Osteoblast (primary cell): ENCODE measurements around the gene SAMD10. TPM values are rescaled to one million over a fixed set of nuclear protein-coding genes. Genes with fewer than 3 reads are reported as not detected.

Source experiments
- DNase-seq: peaks from one replicate; pipeline ENCODE4 v3.0.0; 2011; ENCODE audit warnings: low spot score, mixed read lengths; ENCODE audit not compliant: insufficient read length; ENCODE audit errors: missing footprints
- H2AFZ ChIP-seq: 2 replicates; pipeline ENCODE4 v1.6.0; 2011; ENCODE audit warnings: mild to moderate bottlenecking, low read length
- H3K27ac ChIP-seq: 2 replicates; pipeline ENCODE4 v1.5.1; 2011; ENCODE audit warnings: mild to moderate bottlenecking, low read depth, low read length, moderate library complexity
- H3K27me3 ChIP-seq: 2 replicates; pipeline ENCODE4 v1.6.0; 2012; ENCODE audit warnings: mild to moderate bottlenecking, control low read depth, inconsistent platforms, low read length, moderate library complexity; ENCODE audit not compliant: insufficient read depth
- H3K36me3 ChIP-seq: 2 replicates; pipeline ENCODE4 v1.5.1; 2011; ENCODE audit warnings: mild to moderate bottlenecking, low read length, control low read depth, moderate library complexity; ENCODE audit not compliant: insufficient read depth
- H3K4me1 ChIP-seq: 2 replicates; pipeline ENCODE4 v1.5.1; 2011; ENCODE audit warnings: mild to moderate bottlenecking, low read length, control low read depth, moderate library complexity; ENCODE audit not compliant: insufficient read depth
- H3K4me2 ChIP-seq: 2 replicates; pipeline ENCODE4 v1.6.0; 2011; ENCODE audit warnings: mild to moderate bottlenecking, low read length; ENCODE audit not compliant: insufficient read depth
- H3K4me3 ChIP-seq: fragments of 200-600 bp; sonication (generic); 3 replicates; pipeline ENCODE4 v1.5.1; 2012; ENCODE audit warnings: mild to moderate bottlenecking, low read length, inconsistent platforms; ENCODE audit not compliant: insufficient read depth
- H3K79me2 ChIP-seq: 2 replicates; pipeline ENCODE4 v1.6.0; 2012; ENCODE audit warnings: mild to moderate bottlenecking, low read length, control low read depth, inconsistent platforms; ENCODE audit not compliant: insufficient read depth
- H3K9me3 ChIP-seq: 2 replicates; pipeline ENCODE4 v1.5.1; 2011; ENCODE audit warnings: low read depth, low read length, control low read depth
- H4K20me1 ChIP-seq: 2 replicates; pipeline ENCODE4 v1.6.0; 2012; ENCODE audit warnings: mild to moderate bottlenecking, low read length, control low read depth; ENCODE audit not compliant: insufficient read depth
- CTCF ChIP-seq: IDR thresholded peaks from 2 replicates; pipeline ENCODE4 v1.5.1; 2011; ENCODE audit warnings: mild to moderate bottlenecking, low read depth, low read length, moderate library complexity; ENCODE audit errors: extremely low read depth
- total RNA-seq: library from RNA; depleted of rRNA; stranded (reverse); fragments of >200 nt; gene quantifications from 2 replicates; pipeline ENCODE4 v1.2.3, GENCODE V29; 2012

SAMD10 gene
- 0.59 and 1.4 TPM in 2 replicates for total RNA-seq

- TF ChIP-seq CTCF = no peak
- H4K20me1 ChIP-seq = peaks cover 11% of the 10 kb centered on the region
- peaks cover 35% of the 10 kb centered on the region for H3K4me1 ChIP-seq
- H3K79me2 ChIP-seq = peaks cover 31% of the 10 kb centered on the region
- H3K27ac ChIP-seq = no peak within 1 kb of the TSS
- H3K36me3 ChIP-seq = peaks cover 19% of the 10 kb centered on the region
- H2AFZ ChIP-seq = peak within 1 kb of the TSS; percentile 94
- H3K9me3 ChIP-seq = no peaks in the 10 kb centered on the region
- H3K27me3 ChIP-seq = no peaks in the 10 kb centered on the region
- H3K4me3 ChIP-seq = peak within 1 kb of the TSS; percentile 98
- H3K4me2 ChIP-seq = peak within 1 kb of the TSS; percentile 95
- DNase-seq = peak; percentile 85
These were observed at the start of gene SAMD10 for GRCh38 chr20:63979557-63980316. TSS of gene SAMD10 (minus strand) at chr20:63979642. CDS start at chr20:63979467, 175 bp downstream.

- Histone ChIP-seq H3K27me3 (no peaks in the 10 kb centered on the region), H3K27ac (no peak overlapping the region), H2AFZ (no peak overlapping the region), H3K36me3 (peaks cover 74% of the 10 kb centered on the region), H4K20me1 (peaks cover 17% of the 10 kb centered on the region), H3K4me3 (no peak overlapping the region), H3K79me2 (no peaks in the 10 kb centered on the region), H3K4me1 (no peaks in the 10 kb centered on the region), H3K4me2 (no peak overlapping the region), H3K9me3 (no peaks in the 10 kb centered on the region)
- TF ChIP-seq CTCF = no peak
- peak; percentile 76 for DNase-seq
These were observed 48.7 kb upstream of the SAMD10 start for GRCh38 chr20:64027981-64028685.

GRCh38 chr20:64025826-64026412, 46.5 kb upstream of the SAMD10 start:
- no peak for TF ChIP-seq CTCF
- H3K36me3 ChIP-seq = peaks cover 72% of the 10 kb centered on the region
- no peaks in the 10 kb centered on the region for H3K27me3 ChIP-seq
- H3K27ac ChIP-seq = no peak overlapping the region
- peaks cover 30% of the 10 kb centered on the region for H4K20me1 ChIP-seq
- H3K79me2 ChIP-seq = peaks cover 2% of the 10 kb centered on the region
- H3K4me2 ChIP-seq = no peak overlapping the region
- H2AFZ ChIP-seq = no peak overlapping the region
- peak; percentile 58 for DNase-seq
- H3K4me1 ChIP-seq = no peaks in the 10 kb centered on the region
- H3K9me3 ChIP-seq = no peaks in the 10 kb centered on the region
- H3K4me3 ChIP-seq = no peak overlapping the region
